Left ventricle myocardium inferior (tissue), 1 donor: ENCODE results near the gene SLIT3. TPM values are rescaled to one million over a fixed set of nuclear protein-coding genes. Genes with fewer than 3 reads are reported as not detected.

Experiments used
- DNase-seq: peaks from one replicate; pipeline ENCODE4 v3.0.0-alpha.2; 2020
- H3K27ac ChIP-seq: fragments of 200-600 bp; replicated peaks from 2 replicates; pipeline ENCODE4 v1.8.0; 2021
- H3K27me3 ChIP-seq: fragments of 200-600 bp; 2 replicates; pipeline ENCODE4 v1.8.0; 2021; ENCODE audit warnings: low read depth
- H3K36me3 ChIP-seq: fragments of 200-600 bp; 2 replicates; pipeline ENCODE4 v1.8.0; 2021
- H3K4me1 ChIP-seq: fragments of 200-600 bp; 2 replicates; pipeline ENCODE4 v1.8.0; 2021
- H3K4me3 ChIP-seq: fragments of 200-600 bp; 2 replicates; pipeline ENCODE4 v1.8.0; 2021; ENCODE audit warnings: mild to moderate bottlenecking, moderate library complexity
- H3K9me3 ChIP-seq: fragments of 200-600 bp; replicated peaks from 2 replicates; pipeline ENCODE4 v1.8.0; 2021
- intact Hi-C: fragments of 100-400 bp; cut with micrococcal nuclease; formaldehyde crosslinking; loops from one replicate; pipeline ENCODE4 v1.11.0; 2022
- total RNA-seq: library from RNA; stranded (reverse); fragmentation: NEBNext Ultra II Directional; extraction: Animal tissue kit (Norgen Biotek cat#: 25700); gene quantifications from one replicate; pipeline ENCODE4 v1.2.1, GENCODE V29; 2021
- TF ChIP-seq, protein P1 (sequence below): fragments of 200-600 bp; IDR thresholded peaks from 2 replicates; pipeline ENCODE4 v1.8.0; 2021; ENCODE audit warnings: antibody characterized with exemption, mild to moderate bottlenecking, borderline replicate concordance
- donor health status: DM: no; HTN: yes; CAD: no; lungs with severe emphysema.

Gene SLIT3
- total RNA-seq, 1 donor from 2014 or later: 22.7 TPM

DNA sequence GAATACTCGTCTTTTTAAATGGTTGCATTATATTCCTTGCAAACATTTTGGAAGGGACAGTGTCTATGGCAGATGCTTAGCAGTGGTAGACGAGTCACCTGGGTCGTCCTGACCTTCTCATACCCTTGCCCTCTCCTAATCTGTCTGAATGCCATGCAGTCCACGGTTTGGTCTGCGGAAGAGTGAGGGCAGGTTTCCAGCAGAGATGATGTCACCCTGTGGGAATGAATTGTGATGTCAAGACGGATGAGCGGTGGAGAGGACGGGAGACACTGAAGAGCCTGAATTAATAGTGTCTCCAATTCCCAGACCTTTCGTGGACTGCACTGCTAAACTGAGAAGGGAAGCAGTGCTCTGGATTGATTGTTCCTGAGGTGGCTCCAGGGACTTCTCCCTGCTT, 392.7 kb downstream of the SLIT3 start:
- peak; percentile 22 for DNase-seq
- H3K36me3 ChIP-seq: no peaks in the 10 kb centered on the region
- TF ChIP-seq, protein P1, sequence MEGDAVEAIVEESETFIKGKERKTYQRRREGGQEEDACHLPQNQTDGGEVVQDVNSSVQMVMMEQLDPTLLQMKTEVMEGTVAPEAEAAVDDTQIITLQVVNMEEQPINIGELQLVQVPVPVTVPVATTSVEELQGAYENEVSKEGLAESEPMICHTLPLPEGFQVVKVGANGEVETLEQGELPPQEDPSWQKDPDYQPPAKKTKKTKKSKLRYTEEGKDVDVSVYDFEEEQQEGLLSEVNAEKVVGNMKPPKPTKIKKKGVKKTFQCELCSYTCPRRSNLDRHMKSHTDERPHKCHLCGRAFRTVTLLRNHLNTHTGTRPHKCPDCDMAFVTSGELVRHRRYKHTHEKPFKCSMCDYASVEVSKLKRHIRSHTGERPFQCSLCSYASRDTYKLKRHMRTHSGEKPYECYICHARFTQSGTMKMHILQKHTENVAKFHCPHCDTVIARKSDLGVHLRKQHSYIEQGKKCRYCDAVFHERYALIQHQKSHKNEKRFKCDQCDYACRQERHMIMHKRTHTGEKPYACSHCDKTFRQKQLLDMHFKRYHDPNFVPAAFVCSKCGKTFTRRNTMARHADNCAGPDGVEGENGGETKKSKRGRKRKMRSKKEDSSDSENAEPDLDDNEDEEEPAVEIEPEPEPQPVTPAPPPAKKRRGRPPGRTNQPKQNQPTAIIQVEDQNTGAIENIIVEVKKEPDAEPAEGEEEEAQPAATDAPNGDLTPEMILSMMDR: no peak
- no peak overlapping the region for H3K27ac ChIP-seq
- no peaks in the 10 kb centered on the region for H3K9me3 ChIP-seq
- intact Hi-C loops: no loop called here
- no peaks in the 10 kb centered on the region for H3K27me3 ChIP-seq
- peaks cover 9% of the 10 kb centered on the region for H3K4me1 ChIP-seq
- no peak overlapping the region for H3K4me3 ChIP-seq

DNA sequence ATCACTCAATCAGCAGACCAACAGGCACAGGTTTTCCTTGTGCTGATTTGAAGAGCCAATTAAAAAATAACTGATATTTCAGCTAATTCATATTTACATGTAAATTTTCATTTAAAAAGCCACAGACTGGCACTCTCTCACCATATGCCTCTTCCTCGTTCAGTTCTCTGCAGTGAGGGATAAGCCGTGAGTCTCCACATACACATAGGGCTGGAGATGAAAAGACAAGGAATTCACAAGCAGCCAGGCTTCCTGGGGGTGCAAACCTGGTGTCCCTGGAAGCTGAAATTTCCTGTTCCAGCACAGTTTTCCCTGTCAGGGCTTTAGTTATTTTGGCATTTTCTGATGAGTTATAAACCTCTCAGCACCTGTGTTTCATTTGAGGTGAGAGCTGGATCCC, 397.9 kb downstream of the SLIT3 start:
- no peaks in the 10 kb centered on the region for H3K9me3 ChIP-seq
- intact Hi-C loops: no loop called here
- H3K36me3 ChIP-seq: no peaks in the 10 kb centered on the region
- no peak for DNase-seq
- TF ChIP-seq, protein P1: no peak
- H3K4me1 ChIP-seq: peaks cover under 1% of the 10 kb centered on the region
- no peak overlapping the region for H3K4me3 ChIP-seq
- H3K27ac ChIP-seq: no peak overlapping the region
- no peaks in the 10 kb centered on the region for H3K27me3 ChIP-seq

DNA sequence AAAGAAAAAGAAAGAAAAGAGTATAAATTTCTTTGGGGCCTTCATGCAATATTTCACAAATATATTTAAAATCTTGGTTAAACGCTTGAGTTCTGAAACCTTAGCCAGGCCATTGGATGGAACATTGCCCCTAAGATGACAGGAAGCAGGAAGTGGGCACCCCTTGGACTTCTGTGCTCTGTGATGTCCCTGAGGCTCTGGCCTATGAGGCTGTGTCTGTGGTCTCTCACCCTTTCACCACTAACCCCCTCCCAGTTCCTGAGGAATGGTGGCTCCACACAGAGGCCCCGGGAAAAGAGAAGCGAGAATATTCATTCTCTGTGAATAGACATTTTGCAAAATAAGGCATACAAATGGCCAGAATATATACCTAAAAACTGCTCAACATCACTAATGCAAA, 401.3 kb downstream of the SLIT3 start:
- no peak for DNase-seq
- TF ChIP-seq, protein P1: no peak
- intact Hi-C loops: no loop called here
- Histone ChIP-seq H3K36me3 (no peaks in the 10 kb centered on the region), H3K9me3 (no peaks in the 10 kb centered on the region), H3K27me3 (peaks cover 7% of the 10 kb centered on the region), H3K27ac (no peak overlapping the region), H3K4me1 (no peaks in the 10 kb centered on the region), H3K4me3 (no peak overlapping the region)

DNA sequence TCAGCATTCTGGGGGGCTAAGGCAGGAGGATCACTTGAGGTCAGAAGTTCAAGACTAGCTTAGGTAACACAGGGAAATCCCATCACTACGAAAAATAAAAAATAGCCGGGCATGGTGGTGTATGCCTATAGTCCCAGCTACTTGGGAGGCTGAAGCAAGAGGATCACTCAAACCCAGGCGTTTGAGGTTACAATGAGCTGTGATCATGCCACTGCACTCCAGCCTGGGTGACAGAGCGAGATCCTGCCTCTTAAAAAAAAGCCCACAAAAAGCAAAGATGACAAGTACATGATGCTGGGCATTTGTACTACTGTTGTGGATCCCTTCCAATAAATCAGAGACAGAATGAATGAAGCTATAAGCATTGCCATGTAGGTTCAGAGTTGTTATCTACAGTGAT, 401.7 kb downstream of the SLIT3 start:
- H3K4me3 ChIP-seq: no peak overlapping the region
- H3K4me1 ChIP-seq: no peaks in the 10 kb centered on the region
- H3K9me3 ChIP-seq: no peaks in the 10 kb centered on the region
- TF ChIP-seq, protein P1: no peak
- H3K27ac ChIP-seq: no peak overlapping the region
- intact Hi-C loops: no loop called here
- no peaks in the 10 kb centered on the region for H3K36me3 ChIP-seq
- no peak for DNase-seq
- peaks cover 7% of the 10 kb centered on the region for H3K27me3 ChIP-seq

DNA sequence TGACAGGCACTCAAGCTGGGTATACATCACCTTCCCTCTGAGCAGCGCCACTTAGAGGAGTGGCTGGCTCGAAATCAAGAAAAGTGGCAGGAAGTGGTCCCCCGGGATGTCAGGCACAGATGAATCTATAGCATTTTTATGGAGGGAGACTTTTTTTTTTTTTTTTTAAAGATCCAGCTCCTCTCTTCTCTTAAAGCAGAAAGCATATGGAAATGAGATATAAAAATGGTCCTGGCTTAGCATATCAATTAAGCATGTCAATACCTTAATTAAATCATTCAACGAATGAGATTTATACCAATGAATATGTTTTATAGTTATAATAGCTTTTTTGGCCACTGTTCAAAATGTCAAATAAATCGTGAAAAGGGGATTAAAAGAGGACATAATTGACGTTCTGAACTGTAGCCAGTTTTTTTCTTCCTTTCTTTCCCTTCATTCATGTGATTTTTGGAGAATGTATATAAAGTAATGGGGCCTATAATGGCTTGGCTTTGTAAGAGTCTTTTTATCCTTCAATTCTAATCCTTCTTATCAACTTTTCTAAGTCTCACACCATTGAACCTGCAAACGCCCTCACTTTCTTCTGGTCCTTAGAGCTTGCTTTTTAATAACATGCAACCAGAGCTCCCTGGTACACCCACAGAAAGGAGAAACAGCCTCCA, 402.6 kb downstream of the SLIT3 start:
- TF ChIP-seq, protein P1: no peak
- intact Hi-C loops: no loop called here
- DNase-seq: no peak

More for the DNA sequence above, 402.6 kb downstream of the SLIT3 start:
- H3K9me3 ChIP-seq: no peaks in the 10 kb centered on the region
- H3K27me3 ChIP-seq: peaks cover 7% of the 10 kb centered on the region
- H3K4me3 ChIP-seq: no peak overlapping the region
- H3K36me3 ChIP-seq: no peaks in the 10 kb centered on the region
- no peak overlapping the region for H3K27ac ChIP-seq
- no peaks in the 10 kb centered on the region for H3K4me1 ChIP-seq
